Measurements from ENCODE around the gene UBASH3B.

- TF ChIP-seq CTCF (conservative IDR thresholded peaks at IDR 0.05; ENCODE audit: low read length) = no peak
- no peak for TF ChIP-seq EZH2phosphoT487 (IDR thresholded peaks at IDR 0.05; ENCODE audit: borderline replicate concordance)
These were observed 195.9 kb downstream of the UBASH3B start for GRCh38 chr11:122851366-122851966.
